ENCODE data around the gene NUP37.

The NUP37 gene

DNA sequence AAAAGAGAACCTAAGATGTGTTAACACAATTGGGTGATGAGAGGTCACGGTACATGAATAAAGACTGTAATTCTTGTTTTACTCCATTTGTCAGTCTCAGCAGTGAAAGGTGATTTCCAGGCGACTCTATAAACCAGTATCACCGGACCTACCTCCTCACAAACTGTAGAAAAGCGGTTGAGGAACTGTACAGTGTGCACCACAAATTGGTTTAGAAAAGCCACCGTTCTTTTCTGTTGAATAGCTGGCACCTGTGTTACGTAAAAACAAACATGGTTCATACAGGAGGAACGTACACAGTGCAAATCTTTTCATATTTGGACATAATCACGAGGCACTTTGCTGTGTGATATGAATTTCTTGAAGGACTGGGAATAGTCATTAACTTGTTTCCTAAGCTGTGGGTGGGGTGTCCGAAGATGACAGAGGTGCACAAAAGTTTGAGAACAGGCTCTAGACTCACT lies 58.8 kb downstream of the NUP37 start:
- Mint-ChIP-seq H3K4me1 (peaks cover 55% of the 10 kb centered on the region), H3K4me3 (peak overlapping the region; percentile 98), H3K27ac (peak overlapping the region; percentile 97)

DNA sequence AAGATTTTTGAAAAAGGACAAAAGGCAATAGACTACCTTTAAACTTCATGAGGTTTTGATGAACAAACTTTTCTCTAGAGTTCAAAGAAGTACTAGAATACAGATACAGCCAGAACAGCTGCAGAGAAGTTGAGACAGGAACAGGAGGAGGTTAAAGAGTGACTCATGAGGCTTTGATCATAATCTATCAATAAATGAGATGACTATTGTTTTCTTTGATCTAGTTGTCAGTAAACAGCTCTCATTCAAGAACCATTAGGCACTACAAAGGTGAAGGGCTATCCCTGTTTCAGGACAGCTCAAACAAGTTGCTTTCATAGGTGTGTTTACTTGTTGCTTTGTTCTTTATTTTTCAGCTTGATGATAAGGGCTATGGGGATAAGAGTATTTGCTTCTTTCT lies 60.6 kb downstream of the NUP37 start:
- Mint-ChIP-seq H3K36me3 (peaks cover 24% of the 10 kb centered on the region), H3K27me3 (no peaks in the 10 kb centered on the region), H3K4me1 (peaks cover 63% of the 10 kb centered on the region), H3K27ac (peak overlapping the region; percentile 79), H3K4me3 (peak overlapping the region; percentile 53), H3K9me3 (no peaks in the 10 kb centered on the region)

More for the DNA sequence above, 58.8 kb downstream of the NUP37 start:
- H3K36me3 Mint-ChIP-seq, result peaks cover 19% of the 10 kb centered on the region
- peaks cover 1% of the 10 kb centered on the region for H3K27me3 Mint-ChIP-seq
- H3K9me3 Mint-ChIP-seq, result no peaks in the 10 kb centered on the region

DNA sequence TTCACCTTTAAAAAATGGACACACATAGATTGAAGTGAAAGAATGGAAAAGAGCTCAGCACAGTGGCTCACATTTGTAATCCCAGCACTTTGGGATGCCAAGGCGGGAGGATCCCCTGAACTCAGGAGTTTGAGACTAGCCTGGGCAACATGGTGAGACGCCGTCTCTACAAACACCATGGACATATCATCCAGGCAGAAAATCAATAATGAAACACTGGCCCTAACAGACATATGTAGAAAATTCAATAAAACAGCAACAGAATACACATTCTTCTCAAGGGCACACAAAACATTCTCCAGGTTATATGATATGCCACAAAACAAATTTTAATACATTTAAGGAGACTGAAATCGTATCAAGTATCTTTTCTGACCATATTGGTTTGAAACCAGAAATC lies 65.6 kb downstream of the NUP37 start:
- H3K4me1 Mint-ChIP-seq, result peaks cover 58% of the 10 kb centered on the region
- no peak overlapping the region for H3K4me3 Mint-ChIP-seq
- no peak overlapping the region for H3K27ac Mint-ChIP-seq

GRCh38 chr12:102053062-102053349 lies 66.9 kb downstream of the NUP37 start:
- Mint-ChIP-seq H3K36me3 (peaks cover 32% of the 10 kb centered on the region), H3K4me1 (peaks cover 45% of the 10 kb centered on the region), H3K27ac (peak overlapping the region; percentile 46), H3K4me3 (no peak overlapping the region), H3K9me3 (no peaks in the 10 kb centered on the region), H3K27me3 (no peaks in the 10 kb centered on the region)

More for the DNA sequence above, 65.6 kb downstream of the NUP37 start:
- Mint-ChIP-seq H3K36me3 (peaks cover 34% of the 10 kb centered on the region), H3K9me3 (no peaks in the 10 kb centered on the region), H3K27me3 (no peaks in the 10 kb centered on the region)

DNA sequence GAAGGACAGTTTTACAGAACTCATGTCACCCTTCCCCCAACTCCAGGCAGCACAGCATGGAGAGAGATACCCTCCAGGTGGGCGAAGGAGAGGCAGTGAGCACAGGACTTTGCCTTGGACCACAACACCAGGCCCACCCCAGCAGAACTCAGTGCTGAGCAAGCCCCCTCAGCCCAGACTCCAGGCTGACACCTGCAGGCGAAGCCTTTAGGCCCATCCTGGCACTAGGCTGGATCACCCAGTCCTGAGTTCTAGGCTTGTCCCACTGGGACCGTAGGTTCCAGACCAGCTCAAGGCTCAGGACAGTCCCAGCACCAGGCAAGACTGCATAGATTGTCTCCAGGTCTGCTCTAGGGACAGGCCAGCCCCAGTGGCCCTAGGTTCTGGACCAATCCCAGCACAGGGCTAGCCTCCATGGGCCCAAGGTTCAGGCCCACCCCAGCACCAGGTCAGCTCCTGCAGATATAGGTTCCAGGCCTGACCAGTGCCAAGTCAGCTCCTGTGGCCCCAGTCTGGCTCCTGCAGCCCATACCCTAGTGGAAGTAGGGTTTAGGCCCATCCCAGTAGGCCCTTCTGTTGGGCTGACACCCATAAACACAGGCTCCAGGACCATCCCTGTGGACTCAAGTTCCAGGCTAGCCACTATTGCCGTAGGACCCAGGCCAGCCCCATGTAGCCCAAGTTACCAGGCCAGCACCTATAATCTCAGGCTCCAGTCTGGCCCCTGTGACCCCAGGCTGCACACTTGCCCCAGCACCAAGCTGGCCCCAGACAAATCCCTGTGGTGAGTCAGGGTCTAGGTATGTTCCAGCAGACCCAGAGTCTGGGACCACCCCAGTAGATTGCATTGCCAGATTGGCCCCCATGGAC lies 67.5 kb downstream of the NUP37 start:
- Mint-ChIP-seq H3K4me1 (peaks cover 40% of the 10 kb centered on the region), H3K9me3 (no peaks in the 10 kb centered on the region), H3K36me3 (peaks cover 27% of the 10 kb centered on the region), H3K4me3 (no peak overlapping the region), H3K27me3 (no peaks in the 10 kb centered on the region), H3K27ac (no peak overlapping the region)

DNA sequence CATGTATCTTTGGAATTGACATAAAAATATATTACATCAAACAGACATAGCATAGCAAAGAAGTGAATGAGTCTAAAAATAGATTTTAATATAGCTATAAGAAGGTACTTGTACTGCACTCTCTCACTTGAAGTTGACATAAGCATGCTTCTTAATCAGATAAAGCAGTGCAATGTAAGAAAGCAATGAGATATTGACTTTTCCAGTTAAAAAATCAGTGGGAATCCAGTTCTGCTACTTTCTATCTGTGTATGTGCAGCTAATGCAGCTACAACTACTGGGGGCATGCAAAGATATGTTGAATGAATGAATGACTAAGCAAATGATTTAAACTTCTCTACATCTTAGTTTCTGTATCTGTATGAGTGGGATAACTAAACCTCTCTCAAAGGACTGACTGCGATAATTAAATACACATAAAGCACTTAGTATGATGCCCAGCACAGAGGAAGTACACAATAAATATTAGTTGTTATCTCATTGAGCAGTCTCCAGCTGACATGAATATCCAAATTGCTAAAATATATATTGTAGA lies 68.4 kb downstream of the NUP37 start:
- no peaks in the 10 kb centered on the region for H3K9me3 Mint-ChIP-seq
- peak overlapping the region; percentile 66 for H3K27ac Mint-ChIP-seq
- peaks cover 22% of the 10 kb centered on the region for H3K36me3 Mint-ChIP-seq

GRCh38 chr12:102050660-102051430 lies 69.1 kb downstream of the NUP37 start:
- H3K27me3 Mint-ChIP-seq, result no peaks in the 10 kb centered on the region
- H3K27ac Mint-ChIP-seq, result no peak overlapping the region
- peaks cover 27% of the 10 kb centered on the region for H3K4me1 Mint-ChIP-seq
- H3K36me3 Mint-ChIP-seq, result peaks cover 18% of the 10 kb centered on the region
- H3K4me3 Mint-ChIP-seq, result no peak overlapping the region
- H3K9me3 Mint-ChIP-seq, result no peaks in the 10 kb centered on the region

More for the DNA sequence above, 68.4 kb downstream of the NUP37 start:
- H3K4me3 Mint-ChIP-seq, result no peak overlapping the region
- H3K27me3 Mint-ChIP-seq, result no peaks in the 10 kb centered on the region
- peaks cover 30% of the 10 kb centered on the region for H3K4me1 Mint-ChIP-seq

DNA sequence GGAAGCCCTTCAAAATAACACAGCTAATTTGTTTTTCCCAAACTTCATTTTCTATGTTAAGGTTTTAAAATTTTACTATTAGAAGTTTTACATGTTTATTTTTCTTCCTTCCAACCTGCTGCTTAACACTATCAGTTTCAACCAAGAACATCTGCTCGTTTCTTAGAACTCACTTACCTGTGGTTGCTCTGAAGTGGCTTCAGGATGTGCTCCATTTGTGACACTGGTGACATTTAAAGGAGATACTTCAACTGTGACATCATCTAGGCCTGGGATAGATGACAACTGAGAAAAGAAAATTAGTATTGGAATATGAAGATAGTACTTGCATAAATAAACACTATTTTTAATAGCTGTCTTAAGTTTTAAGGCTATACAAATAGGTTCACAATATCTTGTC lies 76.0 kb downstream of the NUP37 start:
- peaks cover 16% of the 10 kb centered on the region for H3K4me1 Mint-ChIP-seq
- H3K27me3 Mint-ChIP-seq, result no peaks in the 10 kb centered on the region
- H3K36me3 Mint-ChIP-seq, result peaks cover 5% of the 10 kb centered on the region
- H3K9me3 Mint-ChIP-seq, result no peaks in the 10 kb centered on the region
- H3K4me3 Mint-ChIP-seq, result no peak overlapping the region
- H3K27ac Mint-ChIP-seq, result peak overlapping the region; percentile 60

GRCh38 chr12:102033991-102034745 lies 85.7 kb downstream of the NUP37 start:
- no peaks in the 10 kb centered on the region for H3K4me1 Mint-ChIP-seq
- H3K4me3 Mint-ChIP-seq, result no peak overlapping the region

GRCh38 chr12:102031852-102032251 lies 88.1 kb downstream of the NUP37 start:
- Mint-ChIP-seq H3K36me3 (peaks cover 28% of the 10 kb centered on the region), H3K4me3 (no peak overlapping the region), H3K27me3 (no peaks in the 10 kb centered on the region), H3K27ac (no peak overlapping the region), H3K4me1 (no peaks in the 10 kb centered on the region), H3K9me3 (no peaks in the 10 kb centered on the region)

More at GRCh38 chr12:102033991-102034745, 85.7 kb downstream of the NUP37 start:
- Mint-ChIP-seq H3K36me3 (peaks cover 39% of the 10 kb centered on the region), H3K27me3 (no peaks in the 10 kb centered on the region), H3K9me3 (no peaks in the 10 kb centered on the region), H3K27ac (no peak overlapping the region)

- H3K4me3 Mint-ChIP-seq, result no peak overlapping the region
- H3K4me1 Mint-ChIP-seq, result no peaks in the 10 kb centered on the region
- H3K27me3 Mint-ChIP-seq, result no peaks in the 10 kb centered on the region
- peaks cover 16% of the 10 kb centered on the region for H3K36me3 Mint-ChIP-seq
- no peaks in the 10 kb centered on the region for H3K9me3 Mint-ChIP-seq
- H3K27ac Mint-ChIP-seq, result no peak overlapping the region
Measured at GRCh38 chr12:102029141-102029540, 90.8 kb downstream of the NUP37 start.

DNA sequence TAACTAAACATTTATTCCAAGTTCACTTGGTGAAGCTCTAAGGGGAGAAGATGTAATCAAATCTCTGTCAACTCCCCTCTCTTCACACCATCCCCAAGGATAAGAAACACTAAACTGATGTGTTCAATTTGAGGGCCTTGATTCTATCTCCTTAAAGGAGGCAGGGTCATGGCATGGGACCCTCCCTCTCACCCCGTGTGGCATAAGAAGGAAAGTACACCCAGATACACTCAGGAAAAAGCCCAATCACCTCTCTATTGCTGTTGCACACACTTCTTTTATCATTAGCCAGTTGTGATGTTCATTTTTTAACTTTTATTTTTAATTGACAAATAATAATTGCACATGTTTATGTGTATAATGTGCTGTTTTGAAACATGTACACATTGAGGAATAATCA lies 93.2 kb downstream of the NUP37 start:
- no peaks in the 10 kb centered on the region for H3K9me3 Mint-ChIP-seq
- no peaks in the 10 kb centered on the region for H3K27me3 Mint-ChIP-seq
- H3K4me3 Mint-ChIP-seq, result no peak overlapping the region
- H3K27ac Mint-ChIP-seq, result no peak overlapping the region
- no peaks in the 10 kb centered on the region for H3K4me1 Mint-ChIP-seq
- H3K36me3 Mint-ChIP-seq, result peaks cover 8% of the 10 kb centered on the region

DNA sequence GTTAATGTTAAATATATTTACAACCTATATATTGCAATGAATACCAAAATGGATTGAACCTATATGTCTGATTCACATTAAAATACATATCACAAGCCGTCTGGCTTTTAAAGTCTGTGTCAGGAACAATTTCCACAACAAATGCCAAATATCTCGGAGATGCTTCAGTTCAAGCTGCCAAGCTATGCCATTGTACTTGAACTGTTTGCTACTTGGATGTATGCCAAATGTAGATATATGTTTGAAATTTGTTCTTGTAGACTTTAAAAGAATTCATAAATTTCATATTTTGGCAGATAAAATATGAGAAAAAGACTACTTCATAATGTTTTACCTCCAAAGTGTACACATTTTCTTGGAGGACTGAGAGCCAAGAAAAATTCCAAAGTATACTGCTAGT lies 95.1 kb downstream of the NUP37 start:
- H3K9me3 Mint-ChIP-seq, result no peaks in the 10 kb centered on the region
- no peaks in the 10 kb centered on the region for H3K27me3 Mint-ChIP-seq
- no peak overlapping the region for H3K27ac Mint-ChIP-seq
- no peak overlapping the region for H3K4me3 Mint-ChIP-seq
- H3K36me3 Mint-ChIP-seq, result peaks cover 13% of the 10 kb centered on the region
- H3K4me1 Mint-ChIP-seq, result peaks cover 4% of the 10 kb centered on the region

- peak overlapping the region; percentile 27 for H3K27ac Mint-ChIP-seq
- no peaks in the 10 kb centered on the region for H3K27me3 Mint-ChIP-seq
- H3K36me3 Mint-ChIP-seq, result peaks cover 16% of the 10 kb centered on the region
- H3K4me1 Mint-ChIP-seq, result peaks cover 4% of the 10 kb centered on the region
- H3K4me3 Mint-ChIP-seq, result no peak overlapping the region
- H3K9me3 Mint-ChIP-seq, result no peaks in the 10 kb centered on the region
Measured at GRCh38 chr12:102023343-102023930, 96.5 kb downstream of the NUP37 start.
